Measurements from ENCODE around the gene DAAM1.

DNA sequence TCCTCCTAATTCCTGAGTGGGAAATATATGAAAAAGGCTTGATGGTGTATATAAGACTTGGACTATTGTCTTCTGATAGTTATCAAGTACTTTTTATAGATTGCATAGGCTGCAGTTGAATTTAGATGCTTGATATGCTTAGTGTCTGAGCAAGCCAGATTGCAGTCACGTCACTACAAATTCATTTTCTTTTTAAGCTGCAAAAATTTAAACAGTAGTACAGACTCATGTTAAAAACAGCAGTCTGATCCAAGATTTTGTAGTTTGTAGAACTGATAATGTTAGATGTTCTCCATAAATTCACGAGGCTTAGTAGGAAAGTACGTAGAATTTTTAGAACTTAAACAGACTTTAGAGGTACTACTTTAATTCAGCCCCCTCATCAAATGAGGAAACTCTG, 150.3 kb downstream of the DAAM1 start:
- TF ChIP-seq CTCF (IDR thresholded peaks at IDR 0.05; ENCODE audit: insufficient read depth, low read depth, low read length): no peak
- TF ChIP-seq EZH2 (IDR thresholded peaks at IDR 0.05; ENCODE audit: insufficient read depth, low read length): no peak

All from astrocyte (in vitro differentiated cells and primary cell).